Heart right ventricle (tissue), 16 donors: ENCODE data around the gene WNK3. TPM values are rescaled to one million over a fixed set of nuclear protein-coding genes. Genes with fewer than 3 reads are reported as not detected.
A peak's percentile ranks its signal among the peaks of the same experiment; 100 is the strongest.
"Not testable (repeated sequence)": the region's sequence is repeated elsewhere in the genome, so short reads cannot be mapped to it uniquely, and the experiment has no call there.

Source experiments
- ATAC-seq, 8 donors: fragments of 200-7000 bp; cut with Tn5 transposase; one replicate each; pipeline ENCODE4 v1.9.1; 2020; ENCODE audit warnings: mild to moderate bottlenecking in 8 of 8, moderate library complexity in 8 of 8, moderate number of reproducible peaks in 1 of 8
- DNase-seq, 2 donors: peaks; one replicate each; pipeline ENCODE4 v3.0.0-alpha.2; 2020
- H3K27ac ChIP-seq, 10 donors: fragments of 200-600 bp; sonication (generic) in 2 of 10; one replicate each; pipeline versions ENCODE4 v1.5.0 to v1.8.0; 2020 to 2022; ENCODE audit warnings: mild to moderate bottlenecking in 3 of 10
- H3K27me3 ChIP-seq, 7 donors: fragments of 200-600 bp; one replicate each; pipeline ENCODE4 v1.8.0; 2021 to 2022; ENCODE audit warnings: mild to moderate bottlenecking in 2 of 7
- H3K36me3 ChIP-seq, 9 donors: fragments of 200-600 bp; sonication (generic) in 1 of 9; one replicate each; pipeline versions ENCODE4 v1.5.0 to v1.8.0; 2020 to 2022; ENCODE audit warnings: mild to moderate bottlenecking in 2 of 9
- H3K4me1 ChIP-seq, 9 donors: fragments of 200-600 bp; sonication (generic) in 1 of 9; one replicate each; pipeline versions ENCODE4 v1.5.0 to v1.8.0; 2020 to 2022; ENCODE audit warnings: mild to moderate bottlenecking in 4 of 9
- H3K4me3 ChIP-seq, 10 donors: fragments of 200-600 bp; sonication (generic) in 2 of 10; one replicate each; pipeline versions ENCODE4 v1.5.0 to v1.8.0; 2020 to 2022; ENCODE audit warnings: mild to moderate bottlenecking in 7 of 10, moderate library complexity in 2 of 10
- H3K9me3 ChIP-seq, 11 donors: fragments of 200-600 bp in 10 of 11; sonication (generic) in 2 of 11; one replicate each; pipeline versions ENCODE4 v1.5.0 to v1.8.0; 2013 to 2022; ENCODE audit warnings: mild to moderate bottlenecking in 2 of 11, control low read depth in 1 of 11, moderate library complexity in 1 of 11
- WGBS, 2 donors: extraction: QIAGEN DNeasy Blood & Tissue Kit; methylation state at CpG; one replicate each; pipeline ENCODE4 v1.1.7; 2013; ENCODE audit warnings: inconsistent platforms in 1 of 2; 5-methylcytosine and 5-hydroxymethylcytosine counted together
- intact Hi-C, 10 donors: fragments of 100-400 bp; cut with DNase I; formaldehyde crosslinking; loops; one replicate each; pipeline versions ENCODE4 v1.11.1 to v1.14.2; 2022
- polyA plus RNA-seq, 2 donors: library from polyadenylated mRNA; stranded (reverse); fragments of 200-250 nt; gene quantifications; one replicate each; pipeline ENCODE4 v1.2.3, GENCODE V29; 2013
- total RNA-seq, 10 donors: library from RNA; stranded (reverse); fragmentation: NEBNext Ultra II Directional in 3 of 10; extraction: Animal tissue kit (Norgen Biotek cat#: 25700) in 3 of 10; gene quantifications; one replicate each; pipeline versions ENCODE4 v1.2.1 to v1.2.4, GENCODE V29; 2021 to 2023
- TF ChIP-seq, protein P1 (sequence below), 9 donors: fragments of 200-600 bp; sonication (generic) in 2 of 9; IDR thresholded peaks; one replicate each; pipeline versions ENCODE4 v1.5.0 to v1.8.0; 2021 to 2022; ENCODE audit warnings: antibody characterized with exemption in 9 of 9, mild to moderate bottlenecking in 5 of 9, moderate library complexity in 1 of 9
- donor health status: Arrhythmogenic right ventricular cardiomyopathy.
- donor health status: ischemic (EF 13 %, LVEDD 7.1; RV severe dilation, severe dysfunction).
- donor health status: healthy with polysubstance abuse.
- donor health status: DM: no; HTN: yes; CAD: no.
- donor health status: DM: no; HTN: no; CAD: no.
- donor health status: ischemic (EF 25% LVEDD 6.9; RV normal size, moderate dysfunction).
- donor health status: ischemic (EF 25% LVEDD 5.7; RV mildly dilated, moderate dysfunction).
- donor health status: healthy.
- donor health status: DM: yes; HTN: yes; CAD: no.
- donor health status: Ischemic cardiomyopathy.
- donor health status: ischemic (EF 35%, LVEDD 5.7; RV mildly dilated, moderate dysfunction).
- donor health status: nonischemic (EF 11% LVEDD 7.7; RV severe dilation, severe dysfunction).
- donor health status: DM: yes; HTN: yes; CAD: no.
- donor health status: PGD.
- donor health status: ischemic (EF 29% LVEDD 5.4; RV normal size, mild dysfunction).
- donor health status: nonischemic (EF 23%, LVEDD 6.1; RV moderate dilation, normal function).

The WNK3 gene
- total and polyA plus RNA-seq, 12 donors: 0.19 to 2.3 (median 0.36) TPM

DNA sequence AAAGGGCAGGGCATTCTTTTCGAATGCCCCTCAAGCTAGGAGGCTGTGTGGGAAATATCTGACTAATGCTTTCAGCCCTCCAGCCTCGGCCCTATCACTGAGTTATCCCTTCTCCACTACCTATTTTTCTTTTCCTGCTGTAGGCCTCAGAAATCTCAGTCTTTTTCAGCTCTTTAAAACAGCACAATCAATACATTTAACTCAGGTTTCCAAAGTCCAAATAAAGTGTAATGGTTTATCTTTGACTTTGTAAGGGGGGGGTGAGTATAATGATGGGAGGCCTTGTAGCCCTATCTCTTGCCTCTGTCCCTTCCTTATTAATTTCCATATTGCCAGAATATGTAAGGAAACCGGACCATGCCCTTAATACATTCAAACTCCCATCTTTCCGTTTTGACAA lies 1.6 kb upstream of the WNK3 start:
- peak overlapping the region in 7 of 10 donors; percentile 40 to 64 (median 57) for H3K4me3 ChIP-seq
- ATAC-seq (no peak), DNase-seq (no peak)
- 57 to 73% methylated on average over 4 of the region's 4 CpGs for WGBS, 2 donors
- peaks cover 0 to 9% (median 0%) of the 10 kb centered on the region in 11 donors for H3K9me3 ChIP-seq
- peaks cover 0 to 83% (median 0%) of the 10 kb centered on the region in 7 donors for H3K27me3 ChIP-seq
- H3K36me3 ChIP-seq: no peaks in the 10 kb centered on the region
- H3K4me1 ChIP-seq: peaks cover 0 to 10% (median 3%) of the 10 kb centered on the region in 9 donors
- TF ChIP-seq, protein P1, sequence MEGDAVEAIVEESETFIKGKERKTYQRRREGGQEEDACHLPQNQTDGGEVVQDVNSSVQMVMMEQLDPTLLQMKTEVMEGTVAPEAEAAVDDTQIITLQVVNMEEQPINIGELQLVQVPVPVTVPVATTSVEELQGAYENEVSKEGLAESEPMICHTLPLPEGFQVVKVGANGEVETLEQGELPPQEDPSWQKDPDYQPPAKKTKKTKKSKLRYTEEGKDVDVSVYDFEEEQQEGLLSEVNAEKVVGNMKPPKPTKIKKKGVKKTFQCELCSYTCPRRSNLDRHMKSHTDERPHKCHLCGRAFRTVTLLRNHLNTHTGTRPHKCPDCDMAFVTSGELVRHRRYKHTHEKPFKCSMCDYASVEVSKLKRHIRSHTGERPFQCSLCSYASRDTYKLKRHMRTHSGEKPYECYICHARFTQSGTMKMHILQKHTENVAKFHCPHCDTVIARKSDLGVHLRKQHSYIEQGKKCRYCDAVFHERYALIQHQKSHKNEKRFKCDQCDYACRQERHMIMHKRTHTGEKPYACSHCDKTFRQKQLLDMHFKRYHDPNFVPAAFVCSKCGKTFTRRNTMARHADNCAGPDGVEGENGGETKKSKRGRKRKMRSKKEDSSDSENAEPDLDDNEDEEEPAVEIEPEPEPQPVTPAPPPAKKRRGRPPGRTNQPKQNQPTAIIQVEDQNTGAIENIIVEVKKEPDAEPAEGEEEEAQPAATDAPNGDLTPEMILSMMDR (IDR thresholded peaks at IDR 0.05): no peak
- H3K27ac ChIP-seq: no peak overlapping the region
- intact Hi-C loops: no loop called here

GRCh38 chrX:54358424-54359211 lies 772 bp upstream of the WNK3 start:
- H3K4me1 ChIP-seq: peaks cover 0 to 10% (median 3%) of the 10 kb centered on the region in 9 donors
- intact Hi-C loops: no loop called here
- peak; percentile 33 to 39 for DNase-seq
- H3K4me3 ChIP-seq: peak overlapping the region in 9 of 10 donors; percentile 37 to 64 (median 56)
- 0 to 3% methylated on average over 50 to 54 of the region's 54 CpGs for WGBS, 2 donors
- peak overlapping the region in 2 of 10 donors; percentile 18 to 19 for H3K27ac ChIP-seq
- TF ChIP-seq, protein P1 (IDR thresholded peaks at IDR 0.05): no peak
- H3K27me3 ChIP-seq: peaks cover 0 to 75% (median 0%) of the 10 kb centered on the region in 7 donors
- no peaks in the 10 kb centered on the region for H3K36me3 ChIP-seq
- H3K9me3 ChIP-seq: peaks cover 0 to 9% (median 0%) of the 10 kb centered on the region in 11 donors
- peak; percentile 46 to 80 (median 68) for ATAC-seq

GRCh38 chrX:54352677-54353076 lies 5.2 kb downstream of the WNK3 start:
- Histone ChIP-seq H3K36me3 (no peaks in the 10 kb centered on the region), H3K27ac (no peak overlapping the region), H3K4me3 (no peak overlapping the region), H3K9me3 (peaks cover 0 to 11% (median 0%) of the 10 kb centered on the region in 11 donors), H3K4me1 (no peaks in the 10 kb centered on the region), H3K27me3 (peaks cover 0 to 17% (median 0%) of the 10 kb centered on the region in 7 donors)
- TF ChIP-seq, protein P1 (IDR thresholded peaks at IDR 0.05): no peak
- DNase-seq (no peak), ATAC-seq (no peak)
- WGBS, 2 donors: 98 to 100% methylated on average over 2 of the region's 2 CpGs
- intact Hi-C loops: no loop called here

DNA sequence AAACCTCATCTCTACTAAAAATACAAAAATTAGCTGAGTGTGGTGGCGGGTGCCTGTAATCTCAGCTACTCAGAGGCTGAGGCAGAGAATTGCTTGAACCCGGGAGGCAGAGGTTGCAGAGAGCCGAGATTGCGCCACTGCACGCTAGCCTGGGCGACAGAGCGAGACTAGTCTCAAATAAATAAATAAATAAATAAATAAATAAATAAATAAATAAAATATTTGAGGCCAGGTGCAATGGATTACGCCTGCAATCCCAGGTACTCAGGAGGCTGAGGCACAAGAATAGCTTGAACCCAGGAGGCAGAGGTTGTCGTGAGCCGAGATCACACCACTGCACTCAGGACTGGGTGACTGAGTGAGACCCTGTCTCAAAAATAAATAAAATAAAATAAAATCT lies 20.5 kb downstream of the WNK3 start:
- H3K36me3 ChIP-seq, H3K27ac ChIP-seq, ATAC-seq, H3K4me1 ChIP-seq, intact Hi-C loops, DNase-seq, H3K9me3 ChIP-seq, H3K4me3 ChIP-seq: not testable (repeated sequence)
- WGBS, 2 donors: 97 to 100% methylated on average over 8 to 10 of the region's 10 CpGs
- H3K27me3 ChIP-seq: peaks cover 0 to 35% (median 0%) of the 10 kb centered on the region in 7 donors

GRCh38 chrX:54325077-54325476 lies 32.8 kb downstream of the WNK3 start:
- H3K27ac ChIP-seq: no peak overlapping the region

More at GRCh38 chrX:54325077-54325476, 32.8 kb downstream of the WNK3 start:
- H3K36me3 ChIP-seq: no peaks in the 10 kb centered on the region
- 85% methylated on average over 8 of the region's 8 CpGs for WGBS, 2 donors
- ATAC-seq: no peak
- intact Hi-C loops: loop anchor here in 1 of 10 donors (1.0 kb wide), 1 partner anchor 17 kb away; no protein-coding TSS in a partner anchor
- H3K27me3 ChIP-seq: peaks cover 0 to 45% (median 0%) of the 10 kb centered on the region in 7 donors
- no peaks in the 10 kb centered on the region for H3K9me3 ChIP-seq
- no peaks in the 10 kb centered on the region for H3K4me1 ChIP-seq
- TF ChIP-seq, protein P1 (IDR thresholded peaks at IDR 0.05): no peak
- no peak for DNase-seq
- H3K4me3 ChIP-seq: no peak overlapping the region
